Lung (tissue), 12 donors: ENCODE data around the gene GLMP. TPM values are rescaled to one million over a fixed set of nuclear protein-coding genes. Genes with fewer than 3 reads are reported as not detected.

ENCODE experiments used
- ATAC-seq: fragments of 200-7000 bp; cut with Tn5 transposase; one replicate; pipeline ENCODE4 v1.9.1; 2020; ENCODE audit warnings: moderate number of reproducible peaks; ENCODE audit not compliant: insufficient read depth, low FRiP score
- DNase-seq, 3 donors: peaks; one replicate each; pipeline ENCODE4 v3.0.0-alpha.2; 2013 to 2017
- H3K27ac ChIP-seq, 2 donors: one replicate each; pipeline ENCODE4 v1.5.1; 2013; ENCODE audit warnings: mild to moderate bottlenecking in 2 of 2, moderate library complexity in 2 of 2, control low read depth in 1 of 2, inconsistent platforms in 1 of 2, low read depth in 1 of 2, low read length in 1 of 2
- H3K27me3 ChIP-seq, 3 donors: one replicate each; pipeline ENCODE4 v1.5.1; 2013; ENCODE audit warnings: low read length in 2 of 3; ENCODE audit not compliant: control insufficient read depth in 3 of 3, insufficient read depth in 3 of 3
- H3K36me3 ChIP-seq, 4 donors: one replicate each; pipeline ENCODE4 v1.5.1; 2013; ENCODE audit warnings: low read length in 4 of 4, mild to moderate bottlenecking in 1 of 4, moderate library complexity in 1 of 4; ENCODE audit not compliant: control insufficient read depth in 4 of 4, insufficient read depth in 4 of 4
- H3K4me1 ChIP-seq, 5 donors: one replicate each; pipeline ENCODE4 v1.5.1; 2013; ENCODE audit warnings: low read length in 5 of 5, mild to moderate bottlenecking in 2 of 5, moderate library complexity in 1 of 5; ENCODE audit not compliant: control insufficient read depth in 5 of 5, insufficient read depth in 5 of 5
- H3K4me3 ChIP-seq: one replicate; pipeline ENCODE4 v1.5.1; 2013; ENCODE audit warnings: mild to moderate bottlenecking, control low read depth, moderate library complexity
- H3K9ac ChIP-seq, 2 donors: one replicate each; pipeline ENCODE4 v1.5.1; 2013; ENCODE audit warnings: low read length in 2 of 2, control low read depth in 1 of 2; ENCODE audit not compliant: insufficient read depth in 1 of 2
- H3K9me3 ChIP-seq, 4 donors: one replicate each; pipeline ENCODE4 v1.5.1; 2013; ENCODE audit warnings: low read length in 3 of 4, mild to moderate bottlenecking in 1 of 4, moderate library complexity in 1 of 4; ENCODE audit not compliant: control insufficient read depth in 4 of 4, insufficient read depth in 3 of 4
- CTCF ChIP-seq: IDR thresholded peaks from 2 replicates; pipeline ENCODE4 v1.5.1; 2012; ENCODE audit warnings: mild to moderate bottlenecking; ENCODE audit errors: control extremely low read depth, extremely low read depth
- WGBS, 2 donors: extraction: QIAGEN DNeasy Blood & Tissue Kit; methylation state at CpG; one replicate each; pipeline ENCODE4 v1.1.7; 2013; 5-methylcytosine and 5-hydroxymethylcytosine counted together
- polyA plus RNA-seq, 2 donors: library from polyadenylated mRNA; stranded (reverse); fragments of 200-250 nt; gene quantifications; one replicate each; pipeline ENCODE4 v1.2.1, GENCODE V29; 2013
- total RNA-seq, 2 donors: library from RNA; depleted of rRNA in 1 of 2; stranded (reverse); fragments of >200 nt in 1 of 2; gene quantifications; one replicate each; pipeline ENCODE4 v1.2.1, GENCODE V29; 2014 to 2021
- donor health status: control.
- donor health status: control.
- donor health status: Bipolar disorder and iron deficiency.
- donor health status: healthy.
- donor health status: DM: yes; HTN: yes; CAD: no.

The GLMP gene
- total and polyA plus RNA-seq, 4 donors = 30.1 to 75.8 (median 59.6) TPM

GRCh38 chr1:156246241-156246780, 49.2 kb downstream of the GLMP start:
- Histone ChIP-seq H3K4me1 (peaks cover 0 to 13% (median 0%) of the 10 kb centered on the region in 5 donors), H3K27ac (no peak overlapping the region), H3K27me3 (peaks cover 0 to 16% (median 12%) of the 10 kb centered on the region in 3 donors), H3K36me3 (peaks cover 0 to 28% (median 12%) of the 10 kb centered on the region in 4 donors), H3K9me3 (peaks cover 0 to 1% (median 0%) of the 10 kb centered on the region in 4 donors), H3K9ac (no peak overlapping the region), H3K4me3 (no peak overlapping the region)
- ATAC-seq (no peak), DNase-seq (no peak)
- TF ChIP-seq CTCF = no peak
- 42 to 57% methylated on average over 10 of the region's 10 CpGs for WGBS, 2 donors

- 5% methylated on average over 48 to 69 of the region's 69 CpGs for WGBS, 2 donors
- ATAC-seq (no peak), DNase-seq (peak in 1 of 3 donors; percentile 34)
- Histone ChIP-seq H3K4me1 (peaks cover 0 to 13% (median 0%) of the 10 kb centered on the region in 5 donors), H3K27ac (no peak overlapping the region), H3K36me3 (peaks cover 0 to 28% (median 9%) of the 10 kb centered on the region in 4 donors), H3K9me3 (peaks cover 0 to 1% (median 0%) of the 10 kb centered on the region in 4 donors), H3K4me3 (no peak overlapping the region), H3K27me3 (peaks cover 0 to 16% (median 12%) of the 10 kb centered on the region in 3 donors), H3K9ac (no peak overlapping the region)
- no peak for TF ChIP-seq CTCF
Measured at GRCh38 chr1:156245451-156246232, 49.8 kb downstream of the GLMP start.

- ATAC-seq (no peak), DNase-seq (no peak)
- H3K9ac ChIP-seq = no peak overlapping the region
- H3K9me3 ChIP-seq = peaks cover 0 to 1% (median 0%) of the 10 kb centered on the region in 4 donors
- TF ChIP-seq CTCF = no peak
- H3K27me3 ChIP-seq = peaks cover 0 to 16% (median 12%) of the 10 kb centered on the region in 3 donors
- H3K27ac ChIP-seq = no peak overlapping the region
- 89 to 91% methylated on average over 17 of the region's 17 CpGs for WGBS, 2 donors
- no peak overlapping the region for H3K4me3 ChIP-seq
- H3K4me1 ChIP-seq = peaks cover 0 to 13% (median 0%) of the 10 kb centered on the region in 5 donors
- H3K36me3 ChIP-seq = peaks cover 0 to 23% (median 3%) of the 10 kb centered on the region in 4 donors
Measured at GRCh38 chr1:156244712-156245111, 50.8 kb downstream of the GLMP start.
